Measurements from ENCODE around the gene SP1.
A peak's percentile ranks its signal among the peaks of the same experiment; 100 is the strongest.

GRCh38 chr12:53465679-53466078 is 85.7 kb downstream of the SP1 start:
- no peak for TF ChIP-seq POLR2A (IDR thresholded peaks at IDR 0.05)
- TF ChIP-seq, protein P1, sequence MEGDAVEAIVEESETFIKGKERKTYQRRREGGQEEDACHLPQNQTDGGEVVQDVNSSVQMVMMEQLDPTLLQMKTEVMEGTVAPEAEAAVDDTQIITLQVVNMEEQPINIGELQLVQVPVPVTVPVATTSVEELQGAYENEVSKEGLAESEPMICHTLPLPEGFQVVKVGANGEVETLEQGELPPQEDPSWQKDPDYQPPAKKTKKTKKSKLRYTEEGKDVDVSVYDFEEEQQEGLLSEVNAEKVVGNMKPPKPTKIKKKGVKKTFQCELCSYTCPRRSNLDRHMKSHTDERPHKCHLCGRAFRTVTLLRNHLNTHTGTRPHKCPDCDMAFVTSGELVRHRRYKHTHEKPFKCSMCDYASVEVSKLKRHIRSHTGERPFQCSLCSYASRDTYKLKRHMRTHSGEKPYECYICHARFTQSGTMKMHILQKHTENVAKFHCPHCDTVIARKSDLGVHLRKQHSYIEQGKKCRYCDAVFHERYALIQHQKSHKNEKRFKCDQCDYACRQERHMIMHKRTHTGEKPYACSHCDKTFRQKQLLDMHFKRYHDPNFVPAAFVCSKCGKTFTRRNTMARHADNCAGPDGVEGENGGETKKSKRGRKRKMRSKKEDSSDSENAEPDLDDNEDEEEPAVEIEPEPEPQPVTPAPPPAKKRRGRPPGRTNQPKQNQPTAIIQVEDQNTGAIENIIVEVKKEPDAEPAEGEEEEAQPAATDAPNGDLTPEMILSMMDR (IDR thresholded peaks at IDR 0.05): peak in 1 of 6 experiments; percentile 9

All from esophagus squamous epithelium (tissue), 4 donors.